NCI-H345 treated with DMSO at 0.1 percent for 48 hours (cell line): ENCODE results near the gene MAG.

Source experiments
- DNase-seq: peaks from one replicate; lab custom pipeline; 2025; ENCODE audit not compliant: unreplicated experiment; lab: John Stamatoyannopoulos, UW

The MAG gene, protein sequence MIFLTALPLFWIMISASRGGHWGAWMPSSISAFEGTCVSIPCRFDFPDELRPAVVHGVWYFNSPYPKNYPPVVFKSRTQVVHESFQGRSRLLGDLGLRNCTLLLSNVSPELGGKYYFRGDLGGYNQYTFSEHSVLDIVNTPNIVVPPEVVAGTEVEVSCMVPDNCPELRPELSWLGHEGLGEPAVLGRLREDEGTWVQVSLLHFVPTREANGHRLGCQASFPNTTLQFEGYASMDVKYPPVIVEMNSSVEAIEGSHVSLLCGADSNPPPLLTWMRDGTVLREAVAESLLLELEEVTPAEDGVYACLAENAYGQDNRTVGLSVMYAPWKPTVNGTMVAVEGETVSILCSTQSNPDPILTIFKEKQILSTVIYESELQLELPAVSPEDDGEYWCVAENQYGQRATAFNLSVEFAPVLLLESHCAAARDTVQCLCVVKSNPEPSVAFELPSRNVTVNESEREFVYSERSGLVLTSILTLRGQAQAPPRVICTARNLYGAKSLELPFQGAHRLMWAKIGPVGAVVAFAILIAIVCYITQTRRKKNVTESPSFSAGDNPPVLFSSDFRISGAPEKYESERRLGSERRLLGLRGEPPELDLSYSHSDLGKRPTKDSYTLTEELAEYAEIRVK

DNA sequence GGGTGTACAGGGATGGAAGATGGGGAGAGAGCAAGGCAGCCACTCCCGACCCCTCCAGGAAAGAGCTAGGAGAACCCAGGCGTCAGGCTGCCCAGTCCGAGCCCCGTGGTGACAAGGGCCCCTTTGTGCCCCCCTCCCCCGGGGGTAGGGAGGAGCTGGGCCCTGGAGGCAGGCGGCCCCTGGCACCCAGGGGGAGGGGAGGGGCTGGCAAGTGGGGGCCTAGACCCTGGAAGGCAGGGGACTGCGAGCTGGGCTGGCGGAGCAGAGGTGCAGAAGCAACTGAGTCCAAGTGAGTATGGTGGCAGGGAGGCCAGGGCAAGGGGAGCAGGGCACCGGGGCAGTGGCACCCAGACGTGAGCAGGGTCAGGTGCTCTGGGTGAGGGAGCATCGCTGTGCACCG is at the start of gene MAG:
Gene MAG (plus strand): TSS at position 246 of the 400 bp plus-strand sequence. CDS start 3,248 bp downstream, outside the sequence.
- no peak for DNase-seq

DNA sequence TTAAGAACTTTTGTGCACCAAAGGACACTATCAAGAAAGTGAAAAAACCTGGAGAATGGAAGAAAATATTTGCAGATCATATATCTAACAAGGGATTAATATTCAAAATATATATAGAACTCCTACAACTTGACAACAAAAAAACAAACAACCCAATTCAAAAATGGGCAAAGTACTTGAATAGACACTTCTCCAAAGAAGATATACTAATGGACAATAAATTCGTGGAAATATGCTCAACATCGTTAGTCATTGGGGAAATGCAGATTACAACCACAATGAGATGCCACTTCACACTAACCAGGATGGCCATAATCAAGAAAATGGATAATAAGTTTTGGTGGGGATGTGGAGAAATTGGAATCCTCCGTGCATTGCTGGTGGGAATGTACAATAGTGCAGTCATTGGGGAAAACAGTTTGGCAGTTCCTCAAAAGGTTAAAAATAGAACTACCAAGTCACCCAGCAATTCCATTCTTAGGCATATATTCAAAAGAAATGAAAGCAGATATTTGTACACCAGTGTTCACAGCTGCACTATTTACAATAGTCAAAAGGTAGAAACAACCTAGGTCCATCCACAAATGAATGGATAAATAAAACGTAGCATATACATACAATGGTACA is 45.4 kb upstream of the MAG start:
- DNase-seq = no peak

DNA sequence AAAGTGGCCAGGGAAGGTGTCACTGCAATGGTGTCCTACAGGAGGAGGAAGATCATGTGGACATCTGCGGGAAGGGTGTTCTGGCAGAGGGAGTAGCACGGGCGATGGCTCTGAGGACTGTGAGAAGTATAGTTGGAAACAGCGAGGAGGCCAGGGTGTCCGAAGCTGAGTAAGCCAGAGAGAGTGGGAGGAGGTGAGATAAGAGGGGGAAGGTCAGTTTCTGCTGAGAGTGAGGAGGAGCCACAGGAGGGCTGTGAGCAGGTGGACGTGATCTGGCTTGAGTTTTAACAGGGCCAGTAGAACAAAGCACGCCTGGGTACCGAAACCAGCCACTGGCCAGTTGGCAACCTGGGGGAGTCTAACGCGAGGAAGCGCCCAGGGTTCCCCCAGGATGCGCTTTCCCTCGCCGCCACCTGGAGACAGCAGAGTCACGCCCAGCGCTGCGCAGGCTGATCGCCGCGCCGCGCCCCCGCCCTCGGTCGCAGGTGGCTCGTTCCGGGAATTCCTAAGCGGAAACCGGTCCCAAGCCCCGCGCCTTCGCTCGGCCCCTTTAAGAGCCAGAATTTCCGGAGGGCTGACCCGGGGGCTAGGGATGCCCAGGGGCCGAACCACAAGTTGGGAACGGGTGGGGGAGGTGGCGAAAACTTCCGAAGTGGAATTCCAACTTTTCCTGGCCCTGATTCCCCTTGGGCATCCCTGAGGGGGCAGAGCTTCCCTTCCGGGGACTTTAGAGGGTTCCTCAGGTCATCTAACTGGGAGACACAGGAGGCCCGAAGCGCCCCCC is 44.2 kb upstream of the MAG start:
- peak; percentile 97 for DNase-seq

DNA sequence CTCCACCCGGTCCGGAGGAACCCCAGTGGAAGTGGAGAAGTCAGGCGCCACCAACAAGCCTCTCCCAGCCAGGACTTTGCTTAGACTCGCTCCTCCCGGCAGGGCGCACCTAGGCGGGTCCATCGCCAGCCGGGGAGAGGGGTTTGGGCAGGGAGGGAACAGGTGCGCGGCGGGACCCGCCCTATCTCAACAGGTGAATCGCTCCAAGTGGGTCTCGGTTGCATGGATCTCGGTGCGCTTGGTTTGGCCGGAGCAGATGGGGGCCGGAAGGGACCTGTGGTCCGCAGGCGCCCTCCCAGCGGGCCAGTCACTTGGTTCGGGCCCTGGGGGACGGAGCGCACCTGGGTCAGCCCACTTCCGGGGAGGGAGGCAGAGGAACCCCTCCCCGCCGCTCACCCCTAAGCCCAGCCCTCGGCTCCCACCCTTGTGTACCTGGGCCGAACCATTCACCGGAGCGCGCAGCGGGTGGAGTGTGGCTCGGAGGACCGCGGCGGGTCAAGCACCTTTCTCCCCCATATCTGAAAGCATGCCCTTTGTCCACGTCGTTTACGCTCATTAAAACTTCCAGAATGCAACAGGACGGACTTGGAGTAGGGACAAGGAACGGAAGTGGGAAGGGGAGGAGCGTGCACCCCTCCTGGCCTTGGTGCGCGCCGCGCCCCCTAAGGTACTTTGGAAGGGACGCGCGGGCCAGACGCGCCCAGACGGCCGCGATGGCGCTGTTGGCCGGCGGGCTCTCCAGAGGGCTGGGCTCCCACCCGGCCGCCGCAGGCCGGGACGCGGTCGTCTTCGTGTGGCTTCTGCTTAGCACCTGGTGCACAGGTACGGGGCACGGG is 43.4 kb upstream of the MAG start, which contains the start of gene LSR:
Gene LSR (plus strand): TSS at position 693 of the 836 bp plus-strand sequence. CDS start 21 bp downstream, at position 714.
- DNase-seq = peak; percentile 99

DNA sequence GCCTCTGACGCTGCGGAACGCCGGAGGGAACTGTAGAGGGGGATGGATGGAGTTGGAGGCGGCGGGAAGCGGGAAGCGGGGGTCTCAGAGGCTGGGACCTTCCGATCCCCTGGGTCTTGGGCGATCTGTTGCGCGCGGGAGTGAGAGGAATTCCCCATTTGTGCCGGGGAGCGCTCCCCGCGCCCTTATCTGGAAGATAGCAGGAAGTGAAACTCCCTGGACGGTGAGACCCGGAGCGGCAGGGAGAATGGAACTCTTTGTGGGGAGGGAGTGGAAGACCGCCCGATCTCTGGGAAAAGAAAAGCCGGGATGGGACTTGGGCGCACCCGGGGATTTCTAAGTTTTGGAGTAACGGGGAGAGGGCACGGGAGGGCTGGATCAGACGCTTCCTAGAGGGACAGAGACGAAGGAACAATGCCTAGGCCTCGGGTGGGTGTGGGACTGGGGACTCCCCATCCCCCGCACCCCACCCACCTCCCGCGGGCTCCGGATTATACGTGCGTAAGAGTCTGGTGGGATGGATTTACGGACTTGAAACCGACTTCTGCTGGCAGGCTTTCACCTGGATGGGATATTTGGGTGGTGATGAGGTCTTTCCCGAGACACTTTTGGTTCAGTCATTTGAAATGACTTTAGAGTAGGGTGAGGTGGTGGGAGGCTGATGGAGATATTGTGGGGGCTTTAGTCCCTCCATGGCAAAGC is 42.7 kb upstream of the MAG start:
- DNase-seq = no peak

- DNase-seq = no peak
Observed at GRCh38 chr19:35249848-35250711, 41.9 kb upstream of the MAG start.

DNA sequence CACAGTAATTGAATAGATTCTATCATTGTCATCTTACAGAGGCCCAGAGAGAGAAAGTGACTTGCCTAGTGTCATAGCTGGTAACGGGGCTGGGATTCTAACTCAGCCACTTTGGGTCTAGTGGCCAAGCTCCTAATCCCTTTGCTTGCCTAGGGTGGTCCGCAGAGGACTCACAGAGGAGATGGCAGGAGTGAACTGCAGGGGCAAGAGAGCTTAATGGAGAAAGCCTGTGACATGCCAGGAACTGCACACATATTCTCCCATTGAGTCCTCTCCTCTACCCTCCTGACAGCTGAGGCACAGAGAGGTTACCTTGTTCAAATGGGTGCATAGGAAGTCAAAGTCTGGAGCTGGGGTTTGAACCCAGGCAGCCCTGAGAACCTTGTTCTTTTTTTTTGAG is 40.5 kb upstream of the MAG start:
- DNase-seq = no peak

- peak; percentile 46 for DNase-seq
Observed at GRCh38 chr19:35253316-35254286, 38.4 kb upstream of the MAG start.

DNA sequence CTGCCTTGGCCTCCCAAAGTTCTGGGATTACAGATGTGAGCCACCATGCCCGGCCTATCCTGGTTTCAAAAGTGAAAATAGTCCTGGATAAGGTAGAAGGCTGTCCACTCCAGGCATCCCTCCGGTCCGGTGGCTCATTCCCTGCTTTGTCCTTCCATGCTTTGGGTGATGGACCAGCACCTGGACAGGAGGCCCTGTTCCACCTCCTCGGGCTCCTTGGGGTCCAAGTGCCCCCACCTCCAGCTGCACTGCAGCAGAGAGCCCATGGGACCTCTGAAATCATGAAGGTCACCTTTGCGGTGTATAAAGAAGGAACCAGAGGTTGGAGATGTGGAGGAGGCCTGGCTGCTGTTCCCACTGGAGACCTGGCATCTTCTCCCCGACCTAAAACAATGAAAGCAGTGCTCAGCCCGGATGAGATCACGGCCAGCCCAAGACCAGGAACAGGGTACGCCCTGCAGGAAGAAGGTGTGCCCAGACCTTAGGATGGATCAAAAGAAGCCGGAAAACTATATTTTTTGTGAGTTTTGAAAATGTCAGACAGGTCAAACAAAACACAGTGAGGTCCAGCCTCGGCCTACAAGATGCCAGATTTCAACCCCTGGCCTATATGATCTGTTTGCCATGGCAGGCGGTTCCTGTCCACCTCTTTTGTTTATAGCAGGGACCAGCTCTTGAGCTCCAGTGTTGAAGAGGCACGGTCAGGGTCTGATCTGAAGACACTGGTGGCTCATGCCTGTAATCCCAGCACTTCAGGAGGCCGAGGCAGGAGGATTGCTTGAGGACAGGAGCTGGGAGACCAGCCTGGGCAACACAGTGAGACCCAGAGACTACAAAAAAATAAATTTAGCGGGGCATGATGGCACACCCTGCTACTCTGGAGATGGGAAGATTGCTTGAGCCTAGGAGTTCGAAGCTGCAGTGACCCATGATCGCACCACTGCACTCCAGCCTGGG is 37.3 kb upstream of the MAG start:
- DNase-seq = no peak

DNA sequence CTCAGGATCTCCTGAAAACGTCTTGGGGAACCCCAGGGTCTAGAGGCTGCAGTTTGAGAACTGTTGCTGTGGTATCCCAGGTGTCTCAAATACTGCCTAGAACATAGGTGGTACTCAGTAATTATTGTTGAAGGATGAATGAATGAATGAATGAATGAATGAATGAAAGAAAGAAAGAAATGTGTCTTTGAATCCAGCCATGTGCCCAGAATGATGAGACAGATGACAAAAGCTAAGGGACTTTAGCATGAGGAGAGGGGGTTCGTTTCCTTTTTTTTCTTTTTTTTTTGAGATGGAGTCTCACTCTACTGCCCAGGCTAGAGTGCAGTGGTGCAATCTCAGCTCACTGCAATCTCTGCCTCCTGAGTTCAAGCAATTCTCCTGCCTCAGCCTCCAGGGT is 35.4 kb upstream of the MAG start:
- DNase-seq = no peak

DNA sequence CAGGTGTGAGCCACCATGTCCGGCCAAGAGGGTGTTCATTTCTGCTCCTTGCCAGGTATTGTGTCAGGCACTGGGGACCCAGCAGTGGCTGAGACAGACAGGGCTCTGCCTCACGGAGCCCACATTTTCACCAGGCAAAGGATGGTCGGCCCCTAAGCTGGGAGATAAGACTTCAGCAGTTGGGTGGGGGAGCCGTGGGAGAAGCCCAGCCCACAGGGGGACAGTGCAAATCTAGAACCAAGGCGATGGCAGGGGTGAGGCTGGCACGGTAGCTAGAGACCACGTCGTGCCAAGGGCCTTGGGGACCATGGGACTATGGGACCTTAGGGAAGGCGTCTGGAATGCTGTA is 34.9 kb upstream of the MAG start:
- no peak for DNase-seq

GRCh38 chr19:35260694-35261304 is 31.2 kb upstream of the MAG start:
- no peak for DNase-seq

DNA sequence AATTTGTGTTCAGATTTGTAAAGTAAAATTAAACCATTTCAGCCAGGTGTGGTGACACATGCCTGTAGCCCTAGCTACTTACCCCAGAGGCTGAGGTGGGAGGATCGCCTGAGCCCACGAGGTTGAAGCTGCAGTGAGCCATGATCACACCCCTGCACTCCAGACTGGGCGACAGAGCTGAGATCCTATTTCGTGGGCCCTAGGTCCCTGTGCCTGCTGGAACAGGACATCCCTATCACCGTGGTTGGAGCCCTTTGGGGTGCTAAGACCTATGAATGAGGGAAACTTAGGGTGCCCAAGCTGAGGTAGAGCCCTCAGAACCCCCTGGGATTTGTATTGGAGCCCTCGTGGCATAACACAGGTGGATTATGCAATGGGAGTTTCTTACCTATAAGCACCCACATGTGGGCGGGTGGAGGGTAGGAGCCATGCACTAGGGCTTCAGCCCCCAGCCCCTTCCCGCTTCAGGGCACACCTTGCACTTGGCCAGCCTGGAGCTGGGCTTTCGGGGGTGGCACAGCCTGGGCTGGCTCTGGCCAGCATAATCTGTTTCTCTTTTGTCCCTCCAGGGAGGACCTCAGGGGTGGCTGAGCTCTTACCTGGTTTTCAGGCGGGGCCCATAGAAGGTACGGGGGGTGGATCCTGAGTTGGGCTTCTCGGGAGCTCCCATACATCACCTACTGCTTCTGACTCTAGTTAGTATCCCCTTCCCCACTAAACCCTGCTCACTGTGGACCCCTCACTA is 30.4 kb upstream of the MAG start:
- DNase-seq = no peak

DNA sequence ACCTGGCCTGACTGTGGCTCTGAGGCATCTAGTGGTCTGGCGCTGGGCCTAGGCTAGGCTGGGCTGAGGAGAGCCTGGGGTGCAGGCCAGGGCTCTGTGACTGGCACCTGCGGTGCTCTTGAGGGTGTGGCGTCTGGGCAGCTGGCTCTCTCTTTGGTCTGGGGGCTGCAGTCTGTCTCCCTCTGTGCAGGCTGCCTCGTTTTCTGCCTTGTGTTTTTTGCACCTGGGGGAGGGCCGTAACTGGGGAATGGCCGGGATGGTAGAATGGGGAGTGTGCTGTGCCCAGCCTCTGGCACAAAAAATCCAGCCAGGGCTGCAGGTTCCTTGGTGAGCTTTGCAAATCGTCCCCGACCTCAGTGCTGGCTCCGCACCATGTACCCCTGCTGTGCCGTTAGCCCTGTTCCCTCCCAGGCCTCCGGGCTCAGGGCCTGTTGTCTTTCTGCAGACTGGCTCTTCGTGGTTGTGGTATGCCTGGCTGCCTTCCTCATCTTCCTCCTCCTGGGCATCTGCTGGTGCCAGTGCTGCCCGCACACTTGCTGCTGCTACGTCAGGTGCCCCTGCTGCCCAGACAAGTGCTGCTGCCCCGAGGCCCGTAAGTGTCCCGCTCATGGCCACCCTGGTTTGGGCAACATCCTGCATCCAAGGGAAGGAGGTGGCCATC is 29.7 kb upstream of the MAG start:
- DNase-seq = no peak
